Hematopoietic multipotent progenitor cell treated with erythropoietin and hydrocortisone succinate and interleukin-3 and kit ligand, for 17 days (in vitro differentiated cells): ENCODE measurements around the gene TESK2.
"Not testable (repeated sequence)": the region's sequence is repeated elsewhere in the genome, so short reads cannot be mapped to it uniquely, and the experiment has no call there.

Experiments used
- DNase-seq: peaks from one replicate; pipeline ENCODE4 v3.0.0-alpha.2; 2015; ENCODE audit warnings: low spot score

TESK2 gene

DNA sequence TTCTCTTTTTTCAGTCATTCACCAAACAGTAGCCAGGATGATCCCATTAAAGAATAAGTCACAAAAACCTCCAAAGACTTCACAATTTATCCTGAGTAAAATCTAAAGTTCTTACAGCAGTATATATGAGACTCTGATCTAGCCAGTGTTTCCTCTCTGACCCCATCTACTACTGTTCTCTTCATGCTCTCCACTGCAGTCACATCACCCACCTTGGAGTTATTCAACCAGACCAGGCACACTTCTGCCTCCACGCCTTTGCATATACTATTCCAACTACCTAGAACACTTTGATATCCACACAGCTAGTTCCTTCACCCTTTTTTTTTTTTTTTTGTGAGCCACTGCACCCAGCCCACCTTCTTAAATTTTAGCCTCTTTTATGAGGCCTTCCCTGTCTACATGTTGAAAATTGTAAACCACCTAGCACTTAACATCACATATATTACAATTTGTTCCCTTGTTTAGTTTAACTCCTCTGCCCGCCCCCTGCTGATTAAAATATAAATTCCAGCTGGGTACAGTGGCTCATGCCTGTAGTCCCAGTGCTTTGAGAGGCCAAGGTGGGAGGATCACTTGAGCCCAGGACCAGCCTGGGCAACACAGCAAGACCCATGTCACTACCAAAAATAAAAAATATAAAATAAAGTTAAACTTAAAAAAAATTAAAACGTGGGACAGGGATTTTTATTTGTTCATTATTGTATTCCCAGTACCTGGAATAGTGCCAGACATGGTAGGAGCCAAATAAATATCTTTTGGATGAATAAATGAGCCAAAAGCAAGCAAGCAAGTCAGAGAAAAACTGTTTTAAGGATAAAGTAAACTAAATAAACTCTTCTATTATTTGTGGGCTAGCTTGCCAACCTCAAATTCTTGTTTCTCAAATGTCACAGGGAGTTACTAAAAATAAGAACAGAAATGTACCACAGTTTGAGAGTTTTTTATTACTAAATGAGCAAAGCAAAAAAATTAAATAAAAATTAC is 115.6 kb downstream of the TESK2 start:
- DNase-seq = no peak

DNA sequence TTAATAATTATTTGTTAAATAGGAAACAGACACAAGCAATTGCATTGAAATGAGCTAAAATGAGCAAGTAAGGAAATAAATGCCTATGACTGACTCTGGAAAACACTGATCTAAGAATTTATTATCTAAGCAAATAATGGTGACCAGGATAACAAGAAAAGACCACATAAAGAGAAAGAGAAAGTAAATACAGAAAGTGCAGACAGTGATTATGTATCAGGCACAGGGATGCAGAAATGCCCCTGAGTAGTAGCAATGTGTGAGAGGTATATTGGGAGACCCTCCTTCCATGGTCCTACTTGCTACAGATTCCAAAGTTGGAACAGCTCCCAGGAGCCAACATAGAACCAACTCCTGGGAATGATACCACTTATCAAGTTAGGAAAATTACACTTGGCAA is 117.4 kb downstream of the TESK2 start:
- DNase-seq = no peak

DNA sequence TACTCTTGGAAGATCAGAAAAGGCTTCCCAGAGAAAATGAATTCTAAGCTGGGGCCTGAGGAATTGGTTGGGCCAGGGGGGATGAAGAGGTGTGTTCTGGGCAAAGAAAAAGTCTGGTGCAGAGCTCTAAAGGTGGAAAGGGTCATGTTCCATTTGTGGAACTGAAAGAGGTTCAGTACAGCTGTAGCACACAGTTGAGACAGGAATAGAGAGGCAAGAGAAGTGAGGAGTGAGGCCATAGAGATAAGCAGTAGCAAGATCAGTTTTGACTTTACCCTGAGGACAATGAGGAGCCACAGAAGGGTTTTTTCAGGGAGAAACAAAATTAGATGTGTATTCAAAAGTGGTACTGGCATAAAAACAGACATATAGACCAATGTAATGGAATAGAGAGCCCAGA is 120.4 kb downstream of the TESK2 start:
- no peak for DNase-seq

DNA sequence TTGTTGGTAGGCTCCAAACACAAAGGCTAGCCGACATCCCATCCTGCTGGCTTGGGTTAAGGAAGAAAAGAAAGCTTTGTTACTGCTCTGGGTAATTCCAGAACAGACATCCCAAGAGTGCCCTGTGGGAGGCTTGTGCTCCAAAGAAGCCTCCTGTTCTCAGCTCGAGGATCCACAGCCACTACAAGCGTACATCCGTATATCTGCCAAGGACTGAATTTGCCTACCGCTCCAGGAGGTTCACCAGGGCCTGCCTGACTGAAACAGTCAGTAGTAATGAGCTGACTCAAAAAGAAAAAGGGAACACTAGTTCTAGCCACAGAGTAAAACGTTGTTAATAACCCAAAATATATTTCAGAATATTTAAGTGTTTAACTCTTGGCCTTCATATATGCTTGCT is 125.9 kb downstream of the TESK2 start:
- DNase-seq = no peak

DNA sequence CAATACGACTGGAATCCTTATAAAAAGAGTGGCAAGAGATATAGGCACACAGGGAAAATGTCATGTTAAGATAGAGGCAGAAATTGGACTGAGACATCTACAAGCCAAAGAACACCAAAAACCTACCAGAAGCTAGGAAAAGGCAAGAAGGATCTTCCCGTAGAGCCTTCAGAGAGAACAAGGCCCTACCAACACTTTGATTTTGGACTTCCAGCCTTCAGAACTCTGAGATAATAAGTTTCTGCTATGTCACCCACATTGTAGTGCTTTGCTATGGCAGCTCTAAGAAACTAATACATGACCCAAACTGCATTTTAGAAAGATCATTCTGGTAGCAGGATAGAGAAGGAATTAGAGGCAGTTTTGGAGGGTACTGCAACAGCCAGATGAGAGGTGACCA is 126.7 kb downstream of the TESK2 start:
- no peak for DNase-seq

DNA sequence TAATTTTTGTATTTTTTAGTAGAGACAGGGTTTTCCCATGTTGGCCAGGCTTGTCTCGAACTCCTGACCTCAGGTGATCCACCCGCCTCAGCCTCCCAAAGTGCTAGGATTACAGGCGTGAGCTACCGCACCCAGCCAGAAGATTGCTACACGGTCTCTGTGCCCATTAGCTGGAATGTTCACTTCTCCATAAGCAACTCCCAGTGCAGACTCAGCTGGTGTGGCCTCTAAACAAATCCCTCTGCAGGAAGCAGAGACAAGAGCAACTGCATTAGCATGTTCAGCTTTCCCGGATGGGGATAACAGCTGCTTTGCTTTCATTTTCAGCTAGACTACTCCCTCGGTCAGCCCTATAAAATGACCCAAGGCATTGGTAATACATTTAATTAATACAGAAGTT is 130.0 kb downstream of the TESK2 start:
- not testable (repeated sequence) for DNase-seq

DNA sequence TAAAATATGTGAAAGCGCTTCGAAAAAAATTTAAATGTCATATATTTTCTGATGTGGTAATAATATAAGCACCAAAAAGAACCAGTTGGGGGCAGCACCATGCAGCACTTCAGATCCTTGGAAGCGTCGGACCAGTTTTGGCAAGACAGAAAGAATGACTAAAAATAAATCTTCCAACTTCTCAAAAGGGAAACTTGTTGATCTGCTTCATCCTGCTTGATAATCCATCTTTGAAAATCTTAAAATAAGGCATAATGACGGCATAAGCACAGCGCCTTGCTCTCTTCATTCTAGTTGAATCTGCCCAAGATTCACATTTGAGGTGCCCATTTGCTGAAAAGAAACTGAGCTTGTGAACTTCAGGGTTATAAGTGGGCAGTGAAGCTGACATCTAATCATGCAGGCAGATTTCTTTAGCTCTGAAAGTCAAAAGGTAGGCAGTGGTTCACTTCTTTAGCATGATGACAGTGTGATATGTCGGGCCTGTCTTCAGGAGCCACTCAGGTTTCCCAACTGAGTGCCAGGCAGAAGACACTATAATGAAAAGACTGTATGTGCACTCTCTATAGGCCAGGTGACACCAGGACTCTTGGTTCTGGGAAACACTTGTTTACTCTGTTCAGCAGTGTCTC is 131.0 kb downstream of the TESK2 start:
- peak; percentile 64 for DNase-seq

DNA sequence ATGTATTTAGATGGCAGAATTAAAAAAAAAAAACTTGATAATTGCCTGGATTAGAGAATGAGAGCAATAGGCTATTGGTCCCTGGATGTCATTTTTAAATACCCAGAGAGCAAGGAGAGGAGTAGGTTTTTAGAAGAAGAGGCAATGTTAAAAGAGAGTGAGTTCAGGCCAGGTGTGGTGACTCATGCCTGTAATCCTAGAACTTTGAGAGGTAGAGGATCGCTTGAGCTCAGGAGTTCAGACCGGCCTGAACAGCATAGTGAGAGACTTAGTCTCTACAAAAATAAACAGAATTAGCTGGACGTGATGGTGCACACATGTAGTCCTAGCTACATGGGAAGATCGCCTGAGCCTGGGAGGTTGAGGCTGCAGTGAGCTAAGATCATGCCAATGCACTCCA is 134.8 kb downstream of the TESK2 start:
- DNase-seq = no peak

DNA sequence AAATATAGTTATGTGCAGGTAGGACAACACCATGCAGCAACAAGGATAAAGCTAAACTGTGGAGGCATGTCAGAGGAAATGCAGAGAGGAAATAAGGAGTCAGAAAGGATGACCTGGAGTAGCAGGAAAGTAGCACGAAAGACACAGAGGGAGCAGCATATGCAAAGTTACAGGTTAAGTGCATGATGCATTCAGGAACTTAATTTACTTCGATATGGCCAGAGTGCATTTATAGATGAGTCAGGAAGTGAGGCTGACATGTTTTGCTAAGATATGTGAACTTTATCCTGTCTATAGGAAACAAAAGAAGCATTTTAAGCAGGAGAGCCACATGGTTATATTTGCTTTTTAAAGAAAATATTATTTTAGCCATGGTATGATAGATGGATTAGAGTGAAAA is 135.3 kb downstream of the TESK2 start:
- DNase-seq = no peak

DNA sequence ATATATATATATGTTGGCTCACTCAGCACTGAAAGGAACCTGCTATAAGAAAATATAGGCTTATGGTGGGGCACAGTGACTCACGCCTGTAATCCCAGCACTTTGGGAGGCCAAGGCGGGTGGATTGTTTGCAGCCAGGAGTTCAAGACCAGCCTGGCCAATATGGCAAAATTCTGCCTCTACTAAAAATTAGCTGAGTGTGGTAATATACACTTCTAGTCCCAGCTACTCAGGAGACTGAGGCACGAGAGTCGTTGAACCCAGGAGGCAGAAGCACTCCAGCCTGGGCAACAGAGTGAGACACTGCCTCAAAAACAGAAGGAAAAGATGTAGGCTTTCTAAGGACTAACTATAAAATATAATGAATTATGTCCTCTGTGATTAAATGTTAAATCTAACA is 136.1 kb downstream of the TESK2 start:
- no peak for DNase-seq

DNA sequence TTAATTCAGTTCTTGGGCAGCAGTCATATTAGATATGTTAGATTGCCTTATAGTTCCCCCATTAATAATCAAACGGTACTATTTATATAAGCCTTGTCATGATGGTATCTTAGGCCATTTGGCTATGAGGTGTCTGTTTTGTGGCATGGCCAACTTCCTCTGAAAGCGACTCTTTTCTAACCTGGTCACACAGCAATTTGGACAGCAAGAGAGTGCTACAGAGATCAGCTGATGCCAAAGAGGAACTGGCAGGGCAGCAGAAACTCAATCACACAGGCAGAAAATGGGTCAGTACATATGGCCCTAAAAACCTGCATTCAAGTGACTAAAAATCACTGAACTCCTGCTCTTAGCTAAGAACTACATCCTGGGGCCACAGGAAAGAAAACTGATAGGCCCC is 137.3 kb downstream of the TESK2 start:
- no peak for DNase-seq

DNA sequence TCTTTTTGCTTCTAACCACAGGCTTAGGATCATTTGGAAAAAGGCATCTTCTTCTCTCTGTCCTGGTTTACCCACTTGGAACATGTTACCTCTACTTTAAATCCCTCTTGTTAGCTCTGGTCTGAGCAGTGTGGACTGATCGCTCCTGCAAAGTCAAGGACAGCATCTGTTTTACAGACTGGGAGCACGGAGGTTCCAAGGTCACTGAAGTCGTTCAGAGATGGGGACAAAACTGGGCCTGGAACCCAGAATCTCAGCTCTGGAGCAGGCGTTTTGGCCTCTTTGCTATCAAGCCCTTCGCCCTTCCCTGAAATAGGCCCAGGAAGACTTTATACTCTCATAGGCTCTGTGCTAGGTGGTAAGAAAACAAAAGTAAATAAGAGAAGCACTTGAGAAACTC is 139.5 kb downstream of the TESK2 start:
- DNase-seq = no peak

DNA sequence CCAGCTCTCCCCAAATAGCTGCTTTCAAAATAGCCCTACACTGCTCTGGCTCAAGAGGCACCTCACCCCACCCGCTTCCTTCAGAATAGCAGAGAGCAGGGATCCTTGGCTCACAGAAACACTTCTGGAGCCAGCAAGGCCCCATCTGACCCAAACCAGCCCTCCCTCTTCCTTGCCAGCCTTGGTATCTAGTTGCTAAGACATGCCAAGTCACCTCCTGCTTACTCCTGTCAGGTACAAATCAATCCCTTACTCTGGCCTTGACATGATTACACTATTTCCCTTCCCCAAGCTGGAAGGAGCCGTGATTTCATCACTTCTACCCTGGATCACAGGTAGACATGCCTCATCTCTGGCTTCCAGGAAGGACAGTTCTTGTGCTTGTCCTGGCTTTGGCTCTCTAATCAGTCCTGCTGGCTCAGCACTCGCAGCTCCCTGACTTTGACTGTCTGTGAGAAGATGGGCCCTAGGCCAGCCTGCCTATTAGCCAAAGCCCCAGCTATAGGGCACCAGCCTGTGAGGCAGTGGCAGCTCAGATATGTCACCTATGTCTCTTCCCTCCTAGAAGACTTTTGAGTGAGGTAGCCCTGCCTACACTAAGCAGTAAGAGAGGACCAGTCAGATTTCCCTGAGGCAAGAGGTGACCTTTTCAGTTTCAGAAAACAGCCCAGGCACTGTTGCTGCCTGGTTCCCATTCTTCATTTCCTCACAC is 141.8 kb downstream of the TESK2 start:
- DNase-seq = no peak

DNA sequence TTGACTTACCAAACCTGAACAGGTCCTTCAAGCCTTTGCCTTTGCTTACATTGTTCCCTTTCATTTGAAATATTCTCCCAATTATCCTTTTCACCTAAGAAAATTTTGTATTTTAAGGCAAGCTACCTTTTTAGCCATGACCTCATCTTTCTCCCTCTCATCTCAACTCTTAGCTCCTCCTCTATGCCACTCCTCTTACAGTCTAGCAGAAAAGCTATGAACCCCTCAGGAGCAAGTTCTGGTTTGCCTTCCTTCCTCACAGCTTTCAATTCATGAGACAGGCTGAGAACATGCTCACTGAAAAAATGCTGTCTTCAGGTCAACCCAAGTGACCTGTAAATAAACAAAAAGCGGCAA is 142.4 kb downstream of the TESK2 start:
- DNase-seq = no peak

DNA sequence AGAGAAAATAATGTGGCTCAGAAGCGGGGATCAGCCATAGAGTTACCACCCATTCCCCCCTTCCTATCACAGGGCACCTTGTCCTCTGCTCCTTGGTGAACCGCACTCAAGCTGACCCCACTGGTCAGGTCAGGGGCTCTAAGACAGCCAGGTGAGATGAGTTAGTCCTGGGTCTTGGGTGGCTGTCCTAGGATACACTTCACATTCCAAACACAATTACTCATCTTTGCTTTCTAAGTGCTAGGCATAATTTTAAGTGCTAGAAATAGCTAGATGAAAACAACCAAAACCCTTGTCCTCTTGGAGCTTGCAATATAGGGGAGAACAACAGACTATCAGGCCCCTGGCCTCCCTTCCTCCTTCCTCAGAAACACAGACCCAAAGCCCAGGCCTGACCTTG is 142.9 kb downstream of the TESK2 start:
- DNase-seq = no peak

DNA sequence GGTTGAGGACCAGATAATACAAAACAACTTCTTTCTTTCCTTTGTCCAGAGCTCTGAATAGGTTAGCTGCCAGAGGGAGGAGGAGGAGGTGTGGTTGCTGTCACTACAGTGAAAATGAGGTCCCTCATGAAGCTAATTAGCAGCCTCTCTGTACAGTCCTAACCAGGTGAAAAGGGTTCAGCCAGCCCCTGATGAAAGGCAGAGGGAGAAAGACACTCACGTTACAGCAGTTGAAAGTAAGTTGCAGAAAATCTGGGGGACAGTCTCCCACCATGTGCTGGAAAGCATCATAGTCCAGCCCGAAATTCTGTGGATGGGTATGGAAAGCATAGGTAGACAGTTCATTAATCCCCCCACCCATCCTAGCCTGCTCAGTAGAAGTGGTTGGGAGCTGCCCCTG is 144.5 kb downstream of the TESK2 start:
- DNase-seq = no peak

DNA sequence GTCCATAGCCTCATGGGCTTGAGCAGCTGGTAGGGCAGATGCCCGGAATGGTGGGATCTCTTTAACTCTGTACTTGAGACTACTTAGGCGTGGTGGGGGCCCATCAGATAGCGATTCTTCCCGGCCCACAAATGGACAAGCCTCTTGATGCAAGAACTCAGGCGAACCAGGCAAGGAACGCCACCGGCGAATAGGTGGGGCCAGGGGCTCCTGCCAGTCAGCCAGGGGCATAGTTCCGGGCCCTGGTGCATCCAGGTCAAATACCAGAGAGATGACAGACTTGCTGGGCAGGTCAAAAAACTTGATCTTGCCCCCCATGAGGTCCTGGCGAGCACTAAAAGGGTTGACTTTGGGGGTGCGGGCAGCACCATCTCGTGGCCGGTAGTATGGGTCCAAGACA is 145.9 kb downstream of the TESK2 start:
- DNase-seq = no peak

DNA sequence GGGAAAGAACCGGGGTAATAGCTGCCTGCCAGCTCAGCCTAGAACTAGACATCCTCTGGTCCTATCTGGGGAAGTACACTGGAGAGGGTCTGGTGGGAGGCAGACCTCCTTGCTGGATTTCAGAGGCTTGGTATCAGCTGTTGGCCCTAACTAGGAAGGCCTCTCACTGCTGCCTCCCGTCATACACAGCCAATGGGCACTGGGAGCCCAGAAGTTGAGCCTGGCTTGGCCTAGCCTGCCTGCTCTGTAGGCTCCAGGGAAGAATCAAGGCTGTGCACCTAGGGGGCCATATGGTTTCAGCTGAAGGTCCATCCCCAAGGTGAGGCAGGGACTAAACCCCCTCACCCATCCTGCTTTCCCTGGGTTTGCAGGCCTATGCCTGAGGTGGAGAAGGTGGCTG is 146.5 kb downstream of the TESK2 start:
- no peak for DNase-seq

DNA sequence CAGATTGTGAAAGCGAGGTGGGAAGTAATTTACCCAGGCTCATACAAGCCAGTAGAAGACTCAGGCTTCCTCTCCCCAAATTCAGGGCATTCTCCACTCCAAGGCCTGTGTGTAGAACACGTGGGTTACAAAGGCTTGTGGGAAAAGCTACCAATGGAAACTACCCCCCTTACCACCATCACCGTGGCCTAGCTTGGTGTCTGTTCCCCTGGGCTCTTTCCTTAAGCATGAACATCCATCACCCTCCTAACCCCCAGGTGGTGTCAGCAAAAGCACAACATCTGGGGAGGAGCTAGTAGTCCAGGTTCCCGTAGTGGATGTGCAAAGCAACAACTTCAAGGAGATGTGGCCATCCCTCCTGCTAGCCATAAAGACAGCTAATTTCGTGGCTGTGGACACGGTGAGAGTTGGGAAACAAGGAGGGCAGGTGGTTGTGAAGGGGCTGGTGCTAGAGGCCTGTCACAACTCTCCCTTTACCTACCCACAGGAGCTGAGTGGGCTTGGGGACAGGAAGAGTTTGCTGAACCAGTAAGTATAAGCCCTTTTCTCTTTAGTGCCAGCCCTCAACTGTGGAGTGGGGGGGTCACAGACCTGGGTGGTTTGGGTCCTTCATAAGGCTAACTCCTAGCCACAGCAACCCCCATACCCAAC is 150.0 kb downstream of the TESK2 start:
- peak; percentile 20 for DNase-seq

DNA sequence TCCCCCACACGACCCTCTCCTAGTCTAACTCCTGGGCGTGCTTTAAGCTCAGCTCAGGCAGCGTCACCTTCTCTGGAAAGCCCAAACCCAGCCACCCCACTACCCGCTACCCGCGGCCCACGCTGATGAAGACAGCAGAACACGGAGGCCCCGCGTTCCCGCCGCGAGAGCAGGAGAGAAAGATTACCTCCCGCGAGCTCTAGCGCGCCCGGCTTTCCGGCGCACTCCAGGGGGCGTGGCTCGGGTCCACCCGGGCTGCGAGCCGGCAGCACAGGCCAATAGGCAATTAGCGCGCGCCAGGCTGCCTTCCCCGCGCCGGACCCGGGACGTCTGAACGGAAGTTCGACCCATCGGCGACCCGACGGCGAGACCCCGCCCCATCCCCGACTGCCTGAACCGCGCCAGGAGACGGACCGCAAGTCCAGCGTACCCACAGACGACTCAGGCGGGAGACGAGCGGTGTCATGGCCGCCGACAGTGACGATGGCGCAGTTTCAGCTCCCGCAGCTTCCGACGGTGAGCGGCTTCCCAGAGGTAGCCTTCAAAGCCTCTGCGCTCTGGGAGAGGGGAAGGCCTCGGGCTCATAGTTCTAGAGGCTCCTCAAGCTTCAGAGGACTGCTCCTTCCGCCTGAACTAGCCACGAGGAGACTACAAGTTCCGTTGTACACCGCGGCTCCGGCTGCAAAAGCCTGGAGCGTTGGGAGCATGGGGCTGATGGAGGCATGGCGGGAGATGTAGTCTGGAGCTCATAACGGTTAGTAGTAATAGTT is 151.0 kb downstream of the TESK2 start, which contains the start of the genes MUTYH and TOE1:
Gene MUTYH, minus strand, starts transcription at position 652 of the 770 bp plus-strand sequence. CDS start 5,935 bp downstream, outside the sequence.
Gene TOE1, plus strand, starts transcription at position 382 of the 770 bp plus-strand sequence. Its CDS starts 83 bp downstream, at position 465.
- peak; percentile 71 for DNase-seq

DNA sequence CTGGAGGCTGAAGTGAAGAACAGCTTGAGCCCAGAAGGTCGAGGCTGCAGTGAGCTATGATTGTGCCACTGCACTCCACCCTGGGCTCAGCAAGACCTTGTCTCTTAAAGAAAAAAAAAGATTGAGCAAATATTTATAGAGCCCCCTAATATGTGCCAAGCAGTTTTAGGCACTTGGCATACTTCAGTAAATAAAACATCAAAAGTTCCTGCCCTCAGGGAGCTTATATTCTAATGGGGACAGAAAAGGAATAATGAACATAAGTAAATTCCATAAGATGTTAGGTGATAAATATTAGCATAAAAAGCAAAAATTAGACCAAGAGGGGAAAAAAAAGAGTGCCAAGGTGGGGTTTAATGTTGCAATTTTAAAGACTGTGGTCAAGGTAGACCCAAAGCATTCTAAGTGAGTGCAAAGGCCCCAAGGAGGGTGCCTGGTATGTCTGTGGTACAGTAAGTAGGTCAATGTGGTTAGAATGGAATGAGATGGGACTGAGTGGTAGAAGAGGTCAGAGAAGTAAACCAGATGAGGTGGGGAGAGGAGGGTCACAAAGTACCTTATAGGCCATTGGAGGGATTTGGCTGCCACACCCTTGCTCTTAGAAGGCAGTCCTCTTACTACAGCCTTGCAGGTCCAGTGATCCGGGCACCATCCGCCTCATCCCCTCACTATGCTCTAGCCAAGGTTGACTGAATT is 153.2 kb downstream of the TESK2 start:
- DNase-seq = no peak
